Thyroid gland (tissue), 4 donors: Measurements from ENCODE around the gene PTPN4. TPM values are rescaled to one million over a fixed set of nuclear protein-coding genes. Genes with fewer than 3 reads are reported as not detected.

Experiments
- DNase-seq, 2 donors: peaks; one replicate each; pipeline ENCODE4 v3.0.0-alpha.2; 2019
- H3K27ac ChIP-seq, 3 donors: fragments of 200-600 bp; sonication (generic); 1 replicate in 2 of 3; 2 replicates in 1 of 3; pipeline ENCODE4 v1.5.1; 2016 to 2019; ENCODE audit warnings: mild to moderate bottlenecking in 1 of 3, moderate library complexity in 1 of 3
- H3K27me3 ChIP-seq: fragments of 200-600 bp; sonication (generic); one replicate; pipeline ENCODE4 v1.5.1; 2019
- H3K36me3 ChIP-seq, 2 donors: fragments of 200-600 bp; sonication (generic); one replicate each; pipeline ENCODE4 v1.5.1; 2016 to 2019
- H3K4me1 ChIP-seq, 2 donors: fragments of 200-600 bp; sonication (generic); one replicate each; pipeline ENCODE4 v1.5.1; 2017 to 2019
- H3K4me3 ChIP-seq, 3 donors: fragments of 200-600 bp; sonication (generic); replicated peaks in 1 of 3; 1 replicate in 2 of 3; 2 replicates in 1 of 3; pipeline ENCODE4 v1.5.1; 2016; ENCODE audit warnings: mild to moderate bottlenecking in 1 of 3
- H3K9me3 ChIP-seq: fragments of 200-600 bp; sonication (generic); one replicate; pipeline ENCODE4 v1.5.1; 2017
- CTCF ChIP-seq, 6 experiments: fragments of 200-600 bp in 3 of 6; fragments of 450-650 bp in 3 of 6; sonication (generic) in 3 of 6; IDR thresholded peaks; one replicate each; pipeline ENCODE4 v1.5.1; 2016 to 2019; ENCODE audit warnings: antibody characterized with exemption in 6 of 6, mild to moderate bottlenecking in 2 of 6, inconsistent platforms in 1 of 6, moderate library complexity in 1 of 6
- POLR2A ChIP-seq, 2 donors: fragments of 450-650 bp; IDR thresholded peaks; one replicate each; pipeline ENCODE4 v1.6.1; 2017; ENCODE audit warnings: antibody characterized with exemption in 2 of 2, mild to moderate bottlenecking in 2 of 2, moderate library complexity in 1 of 2
- WGBS, 2 donors: methylation state at CpG; one replicate each; pipeline ENCODE4 v1.1.5; 2017; 5-methylcytosine and 5-hydroxymethylcytosine counted together
- intact Hi-C: fragments of 100-400 bp; cut with DNase I; formaldehyde crosslinking; loops from one replicate; pipeline ENCODE4 v1.15.1; 2023
- total RNA-seq, 4 donors: library from RNA; depleted of rRNA; stranded (reverse); fragments of >200 nt; gene quantifications; one replicate each; pipeline ENCODE4 v1.2.3, GENCODE V29; 2016

The PTPN4 gene
- total RNA-seq, 4 donors from 2014 or later = 79.1 to 131 (median 114) TPM

- 67 to 79% methylated on average over 5 of the region's 5 CpGs for WGBS, 2 donors
- intact Hi-C loops = no loop called here
- no peak for TF ChIP-seq CTCF (IDR thresholded peaks at IDR 0.05)
- no peak for TF ChIP-seq POLR2A (IDR thresholded peaks at IDR 0.05)
These were observed 23.7 kb upstream of the PTPN4 start for GRCh38 chr2:119736021-119736420.

GRCh38 chr2:119739580-119740255 is 20.0 kb upstream of the PTPN4 start:
- peak; percentile 51 to 70 for DNase-seq
- intact Hi-C loops = no loop called here
- Histone ChIP-seq H3K9me3 (no peaks in the 10 kb centered on the region), H3K4me1 (peaks cover 30 to 65% of the 10 kb centered on the region in 2 donors), H3K27me3 (no peaks in the 10 kb centered on the region), H3K36me3 (no peaks in the 10 kb centered on the region), H3K4me3 (no peak overlapping the region), H3K27ac (peak overlapping the region; percentile 34 to 86 (median 81))
- 35 to 45% methylated on average over 2 to 3 of the region's 3 CpGs for WGBS, 2 donors
- TF ChIP-seq POLR2A (IDR thresholded peaks at IDR 0.05) = no peak
- no peak for TF ChIP-seq CTCF (IDR thresholded peaks at IDR 0.05)

More at GRCh38 chr2:119736021-119736420, 23.7 kb upstream of the PTPN4 start:
- Histone ChIP-seq H3K36me3 (no peaks in the 10 kb centered on the region), H3K9me3 (no peaks in the 10 kb centered on the region), H3K27me3 (no peaks in the 10 kb centered on the region), H3K4me1 (peaks cover 33 to 75% of the 10 kb centered on the region in 2 donors), H3K4me3 (no peak overlapping the region), H3K27ac (peak overlapping the region; percentile 15 to 57 (median 54))
- no peak for DNase-seq

GRCh38 chr2:119741001-119741400 is 18.7 kb upstream of the PTPN4 start:
- intact Hi-C loops = no loop called here
- H3K4me3 ChIP-seq = no peak overlapping the region
- TF ChIP-seq POLR2A (IDR thresholded peaks at IDR 0.05) (no peak), CTCF (IDR thresholded peaks at IDR 0.05) (no peak)
- no peaks in the 10 kb centered on the region for H3K27me3 ChIP-seq
- 93 to 95% methylated on average over 3 of the region's 3 CpGs for WGBS, 2 donors
- peak overlapping the region; percentile 8 to 86 (median 81) for H3K27ac ChIP-seq
- no peaks in the 10 kb centered on the region for H3K36me3 ChIP-seq
- H3K4me1 ChIP-seq = peaks cover 40 to 69% of the 10 kb centered on the region in 2 donors
- DNase-seq = no peak
- no peaks in the 10 kb centered on the region for H3K9me3 ChIP-seq

GRCh38 chr2:119741868-119742267 is 17.9 kb upstream of the PTPN4 start:
- H3K4me3 ChIP-seq = no peak overlapping the region
- no peaks in the 10 kb centered on the region for H3K9me3 ChIP-seq
- 91 to 92% methylated on average over 3 of the region's 3 CpGs for WGBS, 2 donors
- TF ChIP-seq POLR2A (IDR thresholded peaks at IDR 0.05) (no peak), CTCF (IDR thresholded peaks at IDR 0.05) (no peak)
- peaks cover 40 to 63% of the 10 kb centered on the region in 2 donors for H3K4me1 ChIP-seq
- DNase-seq = no peak
- no peaks in the 10 kb centered on the region for H3K27me3 ChIP-seq
- peak overlapping the region; percentile 7 to 86 (median 81) for H3K27ac ChIP-seq
- H3K36me3 ChIP-seq = no peaks in the 10 kb centered on the region
- intact Hi-C loops = no loop called here

GRCh38 chr2:119744335-119744939 is 15.3 kb upstream of the PTPN4 start:
- Histone ChIP-seq H3K9me3 (no peaks in the 10 kb centered on the region), H3K27me3 (no peaks in the 10 kb centered on the region), H3K27ac (peak overlapping the region; percentile 48 to 86 (median 81)), H3K36me3 (no peaks in the 10 kb centered on the region), H3K4me3 (no peak overlapping the region), H3K4me1 (peaks cover 43 to 57% of the 10 kb centered on the region in 2 donors)
- no peak for TF ChIP-seq POLR2A (IDR thresholded peaks at IDR 0.05)
- no peak for TF ChIP-seq CTCF (IDR thresholded peaks at IDR 0.05)
- WGBS, 2 donors = 34 to 45% methylated on average over 2 of the region's 2 CpGs
- intact Hi-C loops = no loop called here
- peak; percentile 85 to 86 for DNase-seq
